HG02610 (cell line): ENCODE measurements around the gene STX19.
"Not testable (repeated sequence)": the region's sequence is repeated elsewhere in the genome, so short reads cannot be mapped to it uniquely, and the experiment has no call there.

Source experiments
- ATAC-seq: cut with Tn5 transposase; IDR thresholded peaks from one replicate; pipeline ENCODE4 v1.9.1; 2021; ENCODE audit warnings: mild to moderate bottlenecking, moderate library complexity; ENCODE audit not compliant: unreplicated experiment

STX19 gene

GRCh38 chr3:94028093-94028837 is at the start of gene STX19:
STX19 (minus strand) TSS chr3:94028597; CDS start chr3:94015269, 13,328 bp downstream.
- ATAC-seq, result no peak

- ATAC-seq, result no peak
These were observed 47.7 kb upstream of the STX19 start for GRCh38 chr3:94076055-94076454.

GRCh38 chr3:94071713-94072284 is 43.4 kb upstream of the STX19 start:
- ATAC-seq, result peak; percentile 82

GRCh38 chr3:94070341-94070911 is 42.0 kb upstream of the STX19 start:
- peak; percentile 71 for ATAC-seq

- ATAC-seq, result no peak
These were observed 40.9 kb upstream of the STX19 start for GRCh38 chr3:94069194-94069813.

- no peak for ATAC-seq
These were observed 38.4 kb upstream of the STX19 start for GRCh38 chr3:94066506-94067500.

GRCh38 chr3:94065819-94066480 is 37.6 kb upstream of the STX19 start:
- no peak for ATAC-seq

- no peak for ATAC-seq
These were observed 36.7 kb upstream of the STX19 start for GRCh38 chr3:94065122-94065521.

GRCh38 chr3:94064243-94064860 is 36.0 kb upstream of the STX19 start:
- ATAC-seq, result no peak

GRCh38 chr3:94063496-94064119 is 35.2 kb upstream of the STX19 start:
- no peak for ATAC-seq

GRCh38 chr3:94062513-94063404 is 34.4 kb upstream of the STX19 start, which contains the start of the genes DHFR2 and NSUN3:
DHFR2 (minus strand) TSS chr3:94062916; CDS start chr3:94061511, 1,405 bp downstream.
NSUN3 (plus strand) TSS chr3:94063061; CDS start chr3:94063127, 66 bp downstream.
- peak; percentile 94 for ATAC-seq

- no peak for ATAC-seq
These were observed 32.9 kb upstream of the STX19 start for GRCh38 chr3:94061297-94061696.

- no peak for ATAC-seq
These were observed 22.1 kb upstream of the STX19 start for GRCh38 chr3:94050546-94050945.

- no peak for ATAC-seq
These were observed 20.9 kb upstream of the STX19 start for GRCh38 chr3:94049267-94049666.

GRCh38 chr3:94046533-94046932 is 18.1 kb upstream of the STX19 start:
- no peak for ATAC-seq

- not testable (repeated sequence) for ATAC-seq
These were observed 15.9 kb upstream of the STX19 start for GRCh38 chr3:94044100-94044936.

- no peak for ATAC-seq
These were observed 14.9 kb upstream of the STX19 start for GRCh38 chr3:94043285-94043684.
